HepG2 (cell line): ENCODE results near the gene SNAPC4. TPM values are rescaled to one million over a fixed set of nuclear protein-coding genes. Genes with fewer than 3 reads are reported as not detected.

Source experiments
- ATF2 ChIP-seq: sonication (generic); formaldehyde crosslinking; IDR thresholded peaks from 2 replicates; pipeline ENCODE4 v1.4.0; 2020; ENCODE audit warnings: missing genetic modification reagents
- ELF3 ChIP-seq: IDR thresholded peaks from 2 replicates; pipeline ENCODE4 v1.6.1; 2016; ENCODE audit warnings: missing genetic modification reagents, missing compliant biosample characterization
- FOXO1 ChIP-seq: sonication (generic); formaldehyde crosslinking; IDR thresholded peaks from 2 replicates; pipeline ENCODE4 v1.4.0; 2020; ENCODE audit warnings: missing genetic modification reagents
- HOXA5 ChIP-seq: sonication (generic); formaldehyde crosslinking; IDR thresholded peaks from 2 replicates; pipeline ENCODE4 v1.4.0; 2020; ENCODE audit warnings: missing genetic modification reagents
- IKZF1 ChIP-seq: fragments of 450-650 bp; IDR thresholded peaks from 2 replicates; pipeline ENCODE4 v1.7.1; 2016
- KAT8 ChIP-seq: IDR thresholded peaks from 2 replicates; pipeline ENCODE4 v1.6.1; 2016; ENCODE audit warnings: missing genetic modification reagents, missing compliant biosample characterization
- KDM2A ChIP-seq: sonication (generic); formaldehyde crosslinking; IDR thresholded peaks from 2 replicates; pipeline ENCODE4 v1.4.0; 2020; ENCODE audit warnings: low read depth, missing genetic modification reagents, borderline replicate concordance
- PHF5A ChIP-seq: IDR thresholded peaks from one replicate; pipeline ENCODE4 v1.6.1; 2018; ENCODE audit warnings: low read depth, missing genetic modification reagents; ENCODE audit not compliant: unreplicated experiment
- SAP130 ChIP-seq: IDR thresholded peaks from 2 replicates; pipeline ENCODE4 v1.6.1; 2016; ENCODE audit warnings: low read depth
- SMAD1 ChIP-seq: sonication (generic); formaldehyde crosslinking; IDR thresholded peaks from 2 replicates; pipeline ENCODE4 v1.4.0; 2020; ENCODE audit warnings: missing genetic modification reagents, low read depth, mild to moderate bottlenecking, borderline replicate concordance
- SRSF4 ChIP-seq: fragments of 200-400 bp; formaldehyde crosslinking; IDR thresholded peaks from one replicate; pipeline ENCODE4 v1.6.1; 2018; ENCODE audit warnings: mild to moderate bottlenecking, low read depth, low read length, moderate library complexity; ENCODE audit not compliant: poor library complexity, severe bottlenecking
- ZFP62 ChIP-seq: sonication (generic); formaldehyde crosslinking; IDR thresholded peaks from 2 replicates; pipeline ENCODE4 v1.4.0; 2020; ENCODE audit warnings: missing genetic modification reagents
- ZGPAT ChIP-seq: IDR thresholded peaks from 2 replicates; pipeline ENCODE4 v1.6.1; 2016; ENCODE audit warnings: mild to moderate bottlenecking
- ZNF337 ChIP-seq: sonication (generic); formaldehyde crosslinking; IDR thresholded peaks from 2 replicates; pipeline ENCODE4 v1.5.1; 2020; ENCODE audit warnings: missing genetic modification reagents, low read depth, mild to moderate bottlenecking, borderline replicate concordance
- ZNF768 ChIP-seq: sonication (generic); formaldehyde crosslinking; IDR thresholded peaks from 2 replicates; pipeline ENCODE4 v1.4.0; 2020; ENCODE audit warnings: missing genetic modification reagents
- ZNF788 ChIP-seq: sonication (generic); formaldehyde crosslinking; IDR thresholded peaks from 2 replicates; pipeline ENCODE4 v1.5.0; 2020; ENCODE audit warnings: mild to moderate bottlenecking, missing genetic modification reagents, borderline replicate concordance
- polyA plus RNA-seq, 8 experiments: library from polyadenylated mRNA; depleted of rRNA in 3 of 8; stranded (reverse) in 7 of 8; unstranded in 1 of 8; fragments of >200 nt; fragmentation: Illumina TruSeq in 4 of 8; extraction: Trizol in 4 of 8; gene quantifications; 2 replicates each; pipeline versions ENCODE4 v1.2.1 to v1.2.3, GENCODE V29; 2011 to 2016; ENCODE audit warnings: low read depth in 4 of 8, missing spikeins in 1 of 8, mixed read lengths in 1 of 8; ENCODE audit not compliant: insufficient read depth in 1 of 8
- total RNA-seq, 5 experiments: library from RNA; depleted of rRNA; stranded (reverse); fragments of >200 nt; fragmentation: Illumina TruSeq; extraction: Trizol; gene quantifications; 2 replicates each; pipeline ENCODE4 v1.2.3, GENCODE V29; 2016; ENCODE audit warnings: low read depth in 1 of 5
- TF ChIP-seq, protein P1 (sequence below): sonication (generic); formaldehyde crosslinking; IDR thresholded peaks from 2 replicates; pipeline ENCODE4 v1.8.0; 2022; ENCODE audit warnings: mild to moderate bottlenecking, missing genetic modification reagents; ENCODE audit not compliant: insufficient replicate concordance
- TF ChIP-seq, protein P2 (sequence below), 2 experiments: sonication (generic) in 1 of 2; formaldehyde crosslinking in 1 of 2; IDR thresholded peaks; 2 replicates each; pipeline versions ENCODE4 v1.6.1 to v1.9.0; 2014 to 2022; ENCODE audit warnings: antibody characterized with exemption in 1 of 2, borderline replicate concordance in 1 of 2, inconsistent platforms in 1 of 2, low read depth in 1 of 2, missing genetic modification reagents in 1 of 2

SNAPC4 gene
- total and polyA plus RNA-seq, 2 of the 13 experiments (the other 11 are each of a cell fraction or from before 2014, with no cell fraction given), result 2.0 to 6.0 TPM

DNA sequence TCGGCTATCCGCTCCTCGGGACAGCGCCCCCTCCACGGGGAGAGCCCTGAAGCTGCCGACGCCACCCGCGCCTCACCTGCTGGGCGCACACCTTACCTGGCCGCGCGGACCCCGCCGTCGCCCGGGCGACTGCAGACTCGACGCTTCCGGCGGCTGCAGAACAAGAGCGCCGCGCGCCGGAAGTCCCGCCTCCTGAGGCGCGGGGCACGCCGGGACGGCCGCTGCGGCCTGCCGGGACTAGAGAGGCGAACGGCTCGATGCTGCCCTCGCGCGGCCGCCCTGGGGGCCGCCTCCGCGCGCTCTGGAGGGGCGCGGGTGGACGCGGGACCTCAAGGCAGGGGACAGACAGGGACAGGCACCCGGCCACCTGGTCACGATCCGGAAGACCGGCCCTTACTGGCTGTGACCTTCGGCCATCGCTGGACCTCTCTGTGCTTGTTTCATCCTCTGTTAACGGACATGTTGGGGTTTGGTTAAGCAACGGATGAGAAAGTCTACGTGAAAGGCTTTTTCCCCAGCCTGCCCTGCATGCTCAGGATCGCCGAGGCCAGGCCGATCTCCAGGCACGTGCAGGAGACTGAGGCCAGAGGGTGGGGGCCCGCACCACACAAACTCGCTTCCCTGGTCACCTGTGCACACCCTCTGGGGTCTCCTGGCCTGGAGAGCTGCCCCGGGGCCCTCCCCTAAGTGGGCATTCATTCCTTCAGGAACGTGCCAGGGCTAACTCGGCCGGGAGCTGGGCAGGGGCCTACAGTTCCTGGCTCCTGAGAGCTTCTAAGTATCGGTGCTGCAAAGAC is at the start of gene SNAPC4 (continued):
- TF ChIP-seq ZNF337 (0 out of 2 replicates have a peak, but pooled peaks have one; percentile 30), ELF3 (CRISPR knock-in tag) (0 out of 2 replicates have a peak, but pooled peaks have one; percentile 12), ATF2 (0 out of 2 replicates have a peak, but pooled peaks have one; percentile 11), HOXA5 (peak; percentile 39; the same call in 1 of the 2 replicates), SRSF4 (no peak), SMAD1 (CRISPR knock-in tag) (peak; percentile 26; the same call in 1 of the 2 replicates), ZFP62 (0 out of 2 replicates have a peak, but pooled peaks have one; percentile 13), KDM2A (CRISPR knock-in tag) (peak; percentile 87), ZNF768 (CRISPR knock-in tag) (peak; percentile 78), ZGPAT (CRISPR knock-in tag) (peak; percentile 54; the same call in 1 of the 2 replicates), FOXO1 (CRISPR knock-in tag) (0 out of 2 replicates have a peak, but pooled peaks have one; percentile 13), KAT8 (CRISPR knock-in tag) (peak; percentile 83), SAP130 (CRISPR knock-in tag) (peak; percentile 91), PHF5A (peak; percentile 51), ZNF788 (CRISPR knock-in tag) (0 out of 2 replicates have a peak, but pooled peaks have one; percentile 28), IKZF1 (no peak)
- TF ChIP-seq, protein P1, sequence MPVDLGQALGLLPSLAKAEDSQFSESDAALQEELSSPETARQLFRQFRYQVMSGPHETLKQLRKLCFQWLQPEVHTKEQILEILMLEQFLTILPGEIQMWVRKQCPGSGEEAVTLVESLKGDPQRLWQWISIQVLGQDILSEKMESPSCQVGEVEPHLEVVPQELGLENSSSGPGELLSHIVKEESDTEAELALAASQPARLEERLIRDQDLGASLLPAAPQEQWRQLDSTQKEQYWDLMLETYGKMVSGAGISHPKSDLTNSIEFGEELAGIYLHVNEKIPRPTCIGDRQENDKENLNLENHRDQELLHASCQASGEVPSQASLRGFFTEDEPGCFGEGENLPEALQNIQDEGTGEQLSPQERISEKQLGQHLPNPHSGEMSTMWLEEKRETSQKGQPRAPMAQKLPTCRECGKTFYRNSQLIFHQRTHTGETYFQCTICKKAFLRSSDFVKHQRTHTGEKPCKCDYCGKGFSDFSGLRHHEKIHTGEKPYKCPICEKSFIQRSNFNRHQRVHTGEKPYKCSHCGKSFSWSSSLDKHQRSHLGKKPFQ (CRISPR knock-in tag), result no peak
- TF ChIP-seq, protein P2, sequence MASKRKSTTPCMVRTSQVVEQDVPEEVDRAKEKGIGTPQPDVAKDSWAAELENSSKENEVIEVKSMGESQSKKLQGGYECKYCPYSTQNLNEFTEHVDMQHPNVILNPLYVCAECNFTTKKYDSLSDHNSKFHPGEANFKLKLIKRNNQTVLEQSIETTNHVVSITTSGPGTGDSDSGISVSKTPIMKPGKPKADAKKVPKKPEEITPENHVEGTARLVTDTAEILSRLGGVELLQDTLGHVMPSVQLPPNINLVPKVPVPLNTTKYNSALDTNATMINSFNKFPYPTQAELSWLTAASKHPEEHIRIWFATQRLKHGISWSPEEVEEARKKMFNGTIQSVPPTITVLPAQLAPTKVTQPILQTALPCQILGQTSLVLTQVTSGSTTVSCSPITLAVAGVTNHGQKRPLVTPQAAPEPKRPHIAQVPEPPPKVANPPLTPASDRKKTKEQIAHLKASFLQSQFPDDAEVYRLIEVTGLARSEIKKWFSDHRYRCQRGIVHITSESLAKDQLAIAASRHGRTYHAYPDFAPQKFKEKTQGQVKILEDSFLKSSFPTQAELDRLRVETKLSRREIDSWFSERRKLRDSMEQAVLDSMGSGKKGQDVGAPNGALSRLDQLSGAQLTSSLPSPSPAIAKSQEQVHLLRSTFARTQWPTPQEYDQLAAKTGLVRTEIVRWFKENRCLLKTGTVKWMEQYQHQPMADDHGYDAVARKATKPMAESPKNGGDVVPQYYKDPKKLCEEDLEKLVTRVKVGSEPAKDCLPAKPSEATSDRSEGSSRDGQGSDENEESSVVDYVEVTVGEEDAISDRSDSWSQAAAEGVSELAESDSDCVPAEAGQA (IDR thresholded peaks at IDR 0.05; ENCODE audit: low read depth), result no peak
- TF ChIP-seq, protein P2 (CRISPR knock-in tag; IDR thresholded peaks at IDR 0.05; ENCODE audit: borderline replicate concordance), result 0 out of 2 replicates have a peak, but pooled peaks have one; percentile 35
